GM19452 (cell line): Measurements from ENCODE around the gene SLC8A3.

ENCODE experiments used
- ATAC-seq: cut with Tn5 transposase; IDR thresholded peaks from one replicate; pipeline ENCODE4 v1.9.1; 2021; ENCODE audit not compliant: unreplicated experiment

SLC8A3 gene

DNA sequence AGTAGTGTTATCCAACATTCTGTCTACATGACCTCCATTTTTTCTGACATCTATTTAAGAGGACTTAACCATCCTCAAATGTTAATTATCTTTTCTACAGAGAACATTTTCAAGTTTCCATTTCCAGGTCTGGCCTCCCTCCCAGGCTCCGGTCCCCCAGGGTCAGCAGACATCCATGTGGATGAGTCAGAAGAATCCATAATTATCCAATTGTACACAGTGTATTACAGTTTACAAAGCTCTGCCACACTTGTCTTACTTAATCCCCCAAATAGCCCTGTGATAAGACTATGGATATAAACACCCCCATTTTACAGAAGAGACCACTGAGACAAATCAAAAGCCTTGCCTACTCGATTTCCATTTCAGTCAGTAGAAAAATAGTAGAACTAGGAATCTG lies 65.0 kb downstream of the SLC8A3 start:
- no peak for ATAC-seq

DNA sequence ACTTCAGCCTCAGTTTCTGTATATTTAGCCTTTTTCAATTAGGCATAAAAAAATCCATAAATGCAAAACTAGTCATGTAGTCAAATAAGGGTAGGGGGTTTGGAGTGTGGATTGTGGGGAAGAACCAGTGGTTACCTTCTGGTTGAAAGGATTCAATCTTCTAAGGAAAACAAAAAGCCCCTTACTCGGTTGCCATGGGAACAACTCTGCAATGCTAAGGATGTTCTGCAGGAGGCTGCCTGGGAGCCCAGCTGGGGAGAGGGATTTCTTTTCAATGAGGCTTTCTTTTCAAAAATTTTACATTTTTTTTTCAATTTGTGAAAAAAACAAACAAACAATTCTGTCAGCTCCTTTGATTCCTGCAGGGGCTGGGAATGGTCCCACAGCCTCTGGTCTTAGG lies 67.2 kb downstream of the SLC8A3 start:
- ATAC-seq, result no peak

- no peak for ATAC-seq
These were observed 70.7 kb downstream of the SLC8A3 start for GRCh38 chr14:70118064-70118463.

DNA sequence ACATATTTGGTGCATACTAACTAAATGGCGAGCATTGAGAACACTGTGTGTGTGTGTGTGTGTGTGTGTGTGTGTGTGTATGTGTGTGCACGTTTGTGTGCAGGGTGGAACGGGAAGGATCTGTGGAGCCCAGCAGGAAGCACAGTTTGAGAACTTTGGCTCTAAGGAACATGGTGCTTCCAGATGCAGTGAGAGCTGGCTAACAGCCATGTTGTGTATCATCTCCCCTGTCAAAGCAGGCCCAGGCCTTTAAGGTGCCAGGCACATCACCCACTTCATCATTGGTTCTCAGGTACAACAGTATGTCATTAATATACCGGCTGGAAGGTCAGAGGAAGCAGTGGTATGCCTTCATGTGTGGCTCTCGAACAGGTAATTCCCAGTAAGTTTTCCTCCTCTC lies 72.5 kb downstream of the SLC8A3 start:
- ATAC-seq, result no peak

DNA sequence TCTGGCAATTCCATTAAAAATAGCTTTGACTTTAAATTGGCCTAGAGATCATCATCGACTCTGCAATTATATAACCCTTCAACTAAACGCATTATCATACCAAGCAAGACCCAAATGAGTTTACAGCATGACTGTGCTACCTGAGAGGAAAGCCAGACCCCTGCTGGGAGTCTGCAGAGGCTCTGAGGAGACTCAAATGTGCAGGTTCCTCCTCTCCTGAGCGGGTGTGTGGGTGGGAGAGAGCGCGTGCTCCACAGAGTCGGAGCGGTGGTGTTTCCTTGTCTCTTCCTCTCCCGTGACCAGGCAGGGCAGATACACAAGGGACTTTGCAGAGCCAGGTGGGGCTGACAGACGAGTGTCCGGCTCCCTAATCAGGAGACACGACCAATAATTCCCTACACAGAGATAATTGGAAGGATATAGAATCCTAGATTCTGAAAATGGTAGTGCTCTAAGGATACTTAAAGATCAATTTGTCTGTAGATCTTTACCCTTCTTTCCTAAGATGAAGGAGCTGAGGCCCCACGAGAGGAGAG lies 74.1 kb downstream of the SLC8A3 start:
- ATAC-seq, result no peak

- ATAC-seq, result no peak
These were observed 75.5 kb downstream of the SLC8A3 start for GRCh38 chr14:70113211-70113610.

GRCh38 chr14:70108419-70108818 lies 80.3 kb downstream of the SLC8A3 start:
- ATAC-seq, result no peak

DNA sequence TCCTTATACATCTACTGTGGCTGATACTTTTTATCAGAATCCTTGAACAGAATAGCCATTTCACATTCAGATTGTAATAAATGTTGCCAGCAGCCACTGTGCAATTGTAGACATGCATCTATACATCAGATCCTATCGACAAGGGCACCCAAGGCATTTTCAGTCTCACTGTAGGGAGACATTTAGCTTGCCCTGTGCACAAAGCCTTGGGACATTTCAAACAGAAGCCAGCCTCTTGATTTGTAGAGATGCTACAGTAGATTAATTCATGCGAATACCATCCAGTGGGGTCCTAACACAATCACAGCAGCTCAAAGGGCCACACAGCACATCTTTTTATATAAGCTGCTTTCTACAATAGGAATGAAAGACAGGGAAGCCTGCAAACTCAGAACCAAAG lies 81.4 kb downstream of the SLC8A3 start:
- ATAC-seq, result no peak

- ATAC-seq, result no peak
These were observed 88.7 kb downstream of the SLC8A3 start for GRCh38 chr14:70100071-70100470.

- no peak for ATAC-seq
These were observed 90.4 kb downstream of the SLC8A3 start for GRCh38 chr14:70098250-70098809.

- no peak for ATAC-seq
These were observed 91.0 kb downstream of the SLC8A3 start for GRCh38 chr14:70097576-70098249.

GRCh38 chr14:70096866-70097265 lies 91.9 kb downstream of the SLC8A3 start:
- ATAC-seq, result no peak

DNA sequence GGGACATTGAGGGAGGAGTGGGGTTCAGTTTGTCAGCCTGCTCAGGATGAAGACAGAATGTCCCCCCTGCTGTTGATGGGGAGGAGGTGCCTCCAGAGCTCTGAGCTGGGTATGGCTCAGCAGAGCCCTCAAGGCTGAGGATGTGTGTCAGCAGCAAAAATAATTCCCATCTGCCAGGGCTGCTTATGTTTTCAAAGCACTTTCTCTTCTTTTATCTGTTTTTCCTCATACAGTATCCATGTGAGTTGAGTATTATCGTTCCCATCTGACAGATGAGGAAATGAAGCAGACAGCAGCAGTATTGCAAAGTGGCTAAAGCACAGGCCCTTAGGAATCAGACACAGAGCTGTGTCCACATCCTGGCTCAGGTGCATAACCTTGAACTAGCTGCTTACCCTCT lies 94.1 kb downstream of the SLC8A3 start:
- no peak for ATAC-seq

GRCh38 chr14:70094106-70094505 lies 94.6 kb downstream of the SLC8A3 start:
- no peak for ATAC-seq

DNA sequence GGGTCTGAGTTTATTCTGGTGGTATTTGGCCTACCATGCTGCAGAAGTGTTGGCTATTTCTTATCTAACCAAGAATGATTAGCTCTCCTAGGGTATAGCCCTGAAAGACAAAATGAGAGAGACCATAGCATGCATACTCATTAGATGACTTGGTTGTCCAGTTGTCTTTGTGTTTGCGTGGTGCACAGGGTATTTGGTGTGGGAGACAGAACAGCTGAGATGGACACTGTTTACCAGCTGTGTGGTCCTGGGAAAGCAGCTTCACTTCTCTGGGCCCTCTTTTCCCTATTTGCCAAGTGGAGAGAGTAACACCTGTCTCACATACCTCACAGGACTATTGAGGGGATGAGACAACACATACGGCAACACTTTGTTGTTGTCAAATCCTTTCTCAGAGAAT lies 95.6 kb downstream of the SLC8A3 start:
- ATAC-seq, result no peak

- ATAC-seq, result no peak
These were observed 101.4 kb downstream of the SLC8A3 start for GRCh38 chr14:70087380-70087697.

- no peak for ATAC-seq
These were observed 101.9 kb downstream of the SLC8A3 start for GRCh38 chr14:70086685-70087379.

DNA sequence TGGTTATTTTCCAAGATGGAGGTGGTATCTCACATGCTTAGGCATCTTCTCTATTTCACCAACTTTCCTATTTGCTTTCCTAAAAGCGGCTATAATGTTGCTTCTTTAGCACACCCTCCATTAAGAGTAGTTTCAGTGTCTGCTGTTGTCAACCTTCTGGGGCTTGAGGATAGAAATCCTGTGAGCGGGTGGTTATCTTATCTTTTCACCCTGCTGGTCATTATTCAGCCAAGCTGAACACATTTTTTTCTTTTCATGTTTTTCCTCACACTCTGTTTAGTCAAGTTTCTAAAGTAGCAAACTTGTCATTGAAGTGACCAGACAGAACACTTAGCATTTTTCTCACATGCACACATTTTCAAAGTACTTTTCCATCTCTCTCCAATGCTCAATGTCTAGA lies 104.5 kb downstream of the SLC8A3 start:
- ATAC-seq, result no peak

GRCh38 chr14:70082394-70082793 lies 106.4 kb downstream of the SLC8A3 start:
- ATAC-seq, result no peak

- ATAC-seq, result no peak
These were observed 108.7 kb downstream of the SLC8A3 start for GRCh38 chr14:70080076-70080475.

GRCh38 chr14:70078329-70078728 lies 110.4 kb downstream of the SLC8A3 start:
- ATAC-seq, result no peak

GRCh38 chr14:70077720-70078119 lies 111.0 kb downstream of the SLC8A3 start:
- ATAC-seq, result no peak
